Left lung (tissue), 10 donors: ENCODE results near the gene ATXN1. TPM values are rescaled to one million over a fixed set of nuclear protein-coding genes. Genes with fewer than 3 reads are reported as not detected.

Experiments used
- ATAC-seq: fragments of 200-7000 bp; cut with Tn5 transposase; one replicate; pipeline ENCODE4 v1.9.1; 2020; ENCODE audit warnings: moderate library complexity
- DNase-seq, 4 donors: peaks; one replicate each; pipeline ENCODE4 v3.0.0-alpha.2; 2013 to 2020
- H3K27ac ChIP-seq, 2 donors: fragments of 200-600 bp; sonication (generic) in 1 of 2; one replicate each; pipeline versions ENCODE4 v1.5.0 to v1.8.0; 2020 to 2021
- H3K27me3 ChIP-seq, 2 donors: fragments of 200-600 bp; sonication (generic) in 1 of 2; one replicate each; pipeline versions ENCODE4 v1.5.0 to v1.8.0; 2020 to 2021
- H3K36me3 ChIP-seq, 2 donors: fragments of 200-600 bp; sonication (generic) in 1 of 2; one replicate each; pipeline versions ENCODE4 v1.5.0 to v1.8.0; 2020 to 2021
- H3K4me1 ChIP-seq, 2 donors: fragments of 200-600 bp; one replicate each; pipeline ENCODE4 v1.8.0; 2021
- H3K4me3 ChIP-seq, 2 donors: fragments of 200-600 bp; sonication (generic) in 1 of 2; one replicate each; pipeline versions ENCODE4 v1.5.0 to v1.8.0; 2020 to 2021; ENCODE audit warnings: mild to moderate bottlenecking in 1 of 2
- H3K9me3 ChIP-seq, 2 donors: fragments of 200-600 bp; sonication (generic) in 1 of 2; one replicate each; pipeline versions ENCODE4 v1.5.0 to v1.8.0; 2020 to 2021
- CTCF ChIP-seq, 2 donors: fragments of 200-600 bp; sonication (generic) in 1 of 2; IDR thresholded peaks; one replicate each; pipeline versions ENCODE4 v1.5.0 to v1.8.0; 2021; ENCODE audit warnings: antibody characterized with exemption in 2 of 2
- intact Hi-C, 2 donors: fragments of 100-400 bp; cut with DNase I; formaldehyde crosslinking; loops; one replicate each; pipeline versions ENCODE4 v1.11.2 to v1.14.2; 2022
- polyA plus RNA-seq, 6 donors: library from polyadenylated mRNA; unstranded; fragments of 120-200 nt; gene quantifications; one replicate each; pipeline ENCODE4 v1.2.1, GENCODE V29; 2013; ENCODE audit not compliant: insufficient read length in 6 of 6
- total RNA-seq, 2 donors: library from RNA; stranded (reverse); fragmentation: NEBNext Ultra II Directional; extraction: Animal tissue kit (Norgen Biotek cat#: 25700); gene quantifications; one replicate each; pipeline ENCODE4 v1.2.1, GENCODE V29; 2021
- donor health status: DM: no; HTN: yes; CAD: no.
- donor health status: DM: no; HTN: no; CAD: no.

Gene ATXN1
- total and polyA plus RNA-seq, 8 donors, result 23.3 to 67.4 (median 27.3) TPM

- Histone ChIP-seq H3K4me1 (peaks cover 0 to 3% of the 10 kb centered on the region in 2 donors), H3K27ac (no peak overlapping the region), H3K9me3 (no peaks in the 10 kb centered on the region), H3K27me3 (no peaks in the 10 kb centered on the region), H3K4me3 (no peak overlapping the region), H3K36me3 (peaks cover 0 to 4% of the 10 kb centered on the region in 2 donors)
- no peak for TF ChIP-seq CTCF (IDR thresholded peaks at IDR 0.05)
- ATAC-seq (no peak), DNase-seq (no peak)
- intact Hi-C loops, result no loop called here
Measured at GRCh38 chr6:16539086-16539931, 222.0 kb downstream of the ATXN1 start.

- intact Hi-C loops, result no loop called here
- no peak for TF ChIP-seq CTCF (IDR thresholded peaks at IDR 0.05)
- DNase-seq (no peak), ATAC-seq (no peak)
- no peaks in the 10 kb centered on the region for H3K9me3 ChIP-seq
- no peaks in the 10 kb centered on the region for H3K4me1 ChIP-seq
- H3K27ac ChIP-seq, result no peak overlapping the region
- H3K36me3 ChIP-seq, result no peaks in the 10 kb centered on the region
- no peaks in the 10 kb centered on the region for H3K27me3 ChIP-seq
- H3K4me3 ChIP-seq, result no peak overlapping the region
Measured at GRCh38 chr6:16535564-16535963, 225.7 kb downstream of the ATXN1 start.

GRCh38 chr6:16533721-16534136 lies 227.5 kb downstream of the ATXN1 start:
- Histone ChIP-seq H3K4me3 (no peak overlapping the region), H3K4me1 (no peaks in the 10 kb centered on the region), H3K27ac (no peak overlapping the region), H3K9me3 (no peaks in the 10 kb centered on the region), H3K36me3 (no peaks in the 10 kb centered on the region), H3K27me3 (no peaks in the 10 kb centered on the region)
- DNase-seq (no peak), ATAC-seq (no peak)
- TF ChIP-seq CTCF (IDR thresholded peaks at IDR 0.05), result no peak
- intact Hi-C loops, result no loop called here

- Histone ChIP-seq H3K4me1 (no peaks in the 10 kb centered on the region), H3K9me3 (no peaks in the 10 kb centered on the region)
- ATAC-seq, result no peak
Measured at GRCh38 chr6:16533210-16533609, 228.1 kb downstream of the ATXN1 start.

More at GRCh38 chr6:16533210-16533609, 228.1 kb downstream of the ATXN1 start:
- TF ChIP-seq CTCF (IDR thresholded peaks at IDR 0.05), result no peak
- DNase-seq, result no peak
- Histone ChIP-seq H3K27me3 (no peaks in the 10 kb centered on the region), H3K27ac (no peak overlapping the region), H3K36me3 (no peaks in the 10 kb centered on the region), H3K4me3 (no peak overlapping the region)
- intact Hi-C loops, result no loop called here
